Measurements from ENCODE around the gene NPM1. TPM values are rescaled to one million over a fixed set of nuclear protein-coding genes. Genes with fewer than 3 reads are reported as not detected.

NPM1 gene
- total RNA-seq, 1 experiment from 2014 or later = 2,265 TPM

- H3K27me3 ChIP-seq (ENCODE audit: low read length) = peaks cover 19% of the 10 kb centered on the region
- no peak overlapping the region for H3K27ac ChIP-seq (ENCODE audit: low read length)
- CTCF ChIA-PET = no interaction called here
- H3K36me3 ChIP-seq (ENCODE audit: low read depth, low read length) = no peaks in the 10 kb centered on the region
- ATAC-seq = no peak
- TF ChIP-seq, protein P1, sequence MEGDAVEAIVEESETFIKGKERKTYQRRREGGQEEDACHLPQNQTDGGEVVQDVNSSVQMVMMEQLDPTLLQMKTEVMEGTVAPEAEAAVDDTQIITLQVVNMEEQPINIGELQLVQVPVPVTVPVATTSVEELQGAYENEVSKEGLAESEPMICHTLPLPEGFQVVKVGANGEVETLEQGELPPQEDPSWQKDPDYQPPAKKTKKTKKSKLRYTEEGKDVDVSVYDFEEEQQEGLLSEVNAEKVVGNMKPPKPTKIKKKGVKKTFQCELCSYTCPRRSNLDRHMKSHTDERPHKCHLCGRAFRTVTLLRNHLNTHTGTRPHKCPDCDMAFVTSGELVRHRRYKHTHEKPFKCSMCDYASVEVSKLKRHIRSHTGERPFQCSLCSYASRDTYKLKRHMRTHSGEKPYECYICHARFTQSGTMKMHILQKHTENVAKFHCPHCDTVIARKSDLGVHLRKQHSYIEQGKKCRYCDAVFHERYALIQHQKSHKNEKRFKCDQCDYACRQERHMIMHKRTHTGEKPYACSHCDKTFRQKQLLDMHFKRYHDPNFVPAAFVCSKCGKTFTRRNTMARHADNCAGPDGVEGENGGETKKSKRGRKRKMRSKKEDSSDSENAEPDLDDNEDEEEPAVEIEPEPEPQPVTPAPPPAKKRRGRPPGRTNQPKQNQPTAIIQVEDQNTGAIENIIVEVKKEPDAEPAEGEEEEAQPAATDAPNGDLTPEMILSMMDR (conservative IDR thresholded peaks at IDR 0.05; ENCODE audit: low read depth, low read length) = no peak
- TF ChIP-seq EZH2 (IDR thresholded peaks at IDR 0.05; ENCODE audit: low read length, unreplicated experiment) = no peak
- no peak for TF ChIP-seq EZH2phosphoT487 (IDR thresholded peaks at IDR 0.05; ENCODE audit: borderline replicate concordance, low read length)
- H3K9me3 ChIP-seq (ENCODE audit: low read length) = no peaks in the 10 kb centered on the region
- H3K79me2 ChIP-seq (ENCODE audit: low read length) = no peaks in the 10 kb centered on the region
- DNase-seq = no peak
- POLR2A ChIA-PET (ENCODE audit: unreplicated experiment) = no interaction called here
- H3K4me2 ChIP-seq (ENCODE audit: low read length) = no peak overlapping the region
- no peak overlapping the region for H2AFZ ChIP-seq (ENCODE audit: low read length)
- H3K4me1 ChIP-seq (ENCODE audit: insufficient read depth, low read length) = peaks cover 9% of the 10 kb centered on the region; the same call in 1 of the 2 replicates
- H3K9ac ChIP-seq (ENCODE audit: low read length) = no peak overlapping the region
- no peaks in the 10 kb centered on the region for H3F3A ChIP-seq (ENCODE audit: low read length, unreplicated experiment)
- BruUV-seq (replicated peaks) = no TSS peak
- intact Hi-C loops (cut with micrococcal nuclease) = no loop called here
- H3K9me2 ChIP-seq (replicated peaks; ENCODE audit: low read length) = no peaks in the 10 kb centered on the region
- H4K20me1 ChIP-seq (ENCODE audit: low read length) = no peaks in the 10 kb centered on the region
- no peak overlapping the region for H3K4me3 ChIP-seq (ENCODE audit: low read length)
Measured at GRCh38 chr5:171424726-171425125, 37.1 kb downstream of the NPM1 start.

DNA sequence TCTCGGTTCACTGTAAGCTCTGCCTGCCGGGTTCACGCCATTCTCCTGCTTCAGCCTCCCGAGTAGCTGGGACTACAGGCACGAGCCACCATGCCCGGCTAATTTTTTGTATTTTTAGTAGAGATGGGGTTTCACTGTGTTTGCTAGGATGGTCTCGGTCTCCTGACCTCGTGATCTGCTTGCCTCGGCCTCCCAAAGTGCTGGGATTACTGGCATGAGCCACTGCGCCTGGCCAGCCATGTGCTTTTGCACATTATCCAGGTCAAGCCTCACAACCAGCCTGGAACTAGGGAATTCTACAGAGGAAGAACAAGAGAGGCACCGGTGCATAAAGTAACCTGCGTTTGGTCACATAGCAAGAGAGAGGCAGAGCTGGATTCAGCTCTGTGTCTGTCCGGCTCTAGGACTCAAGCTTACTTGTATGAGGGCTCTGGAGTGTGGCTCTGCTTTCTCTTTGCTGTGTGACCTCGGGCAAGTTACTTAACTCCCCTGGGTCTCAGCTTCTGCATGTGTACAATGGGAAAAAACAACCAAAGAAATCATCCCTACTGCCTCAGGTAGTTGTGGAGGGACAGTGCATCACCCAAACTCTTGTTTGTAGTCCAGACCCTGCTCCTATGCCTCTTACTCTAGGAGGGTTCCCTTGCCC, 38.1 kb downstream of the NPM1 start:
- Histone ChIP-seq H3K9me3 (ENCODE audit: low read length) (no peaks in the 10 kb centered on the region), H3K27me3 (ENCODE audit: low read length) (peaks cover 12% of the 10 kb centered on the region), H3K9me2 (replicated peaks; ENCODE audit: low read length) (no peaks in the 10 kb centered on the region), H3K36me3 (ENCODE audit: low read depth, low read length) (no peaks in the 10 kb centered on the region), H3K4me2 (ENCODE audit: low read length) (no peak overlapping the region), H4K20me1 (ENCODE audit: low read length) (no peaks in the 10 kb centered on the region), H3K4me1 (ENCODE audit: insufficient read depth, low read length) (peaks cover 5% of the 10 kb centered on the region; the same call in 1 of the 2 replicates), H3K9ac (ENCODE audit: low read length) (no peak overlapping the region), H3K79me2 (ENCODE audit: low read length) (no peaks in the 10 kb centered on the region), H3K27ac (ENCODE audit: low read length) (no peak overlapping the region), H2AFZ (ENCODE audit: low read length) (no peak overlapping the region), H3K4me3 (ENCODE audit: low read length) (no peak overlapping the region), H3F3A (ENCODE audit: low read length, unreplicated experiment) (no peaks in the 10 kb centered on the region)
- ATAC-seq (no peak), DNase-seq (no peak)
- ChIA-PET CTCF (no interaction called here), POLR2A (ENCODE audit: unreplicated experiment) (no interaction called here)
- no TSS peak for BruUV-seq (replicated peaks)
- TF ChIP-seq, protein P1 (conservative IDR thresholded peaks at IDR 0.05; ENCODE audit: low read depth, low read length) = no peak
- TF ChIP-seq EZH2phosphoT487 (IDR thresholded peaks at IDR 0.05; ENCODE audit: borderline replicate concordance, low read length) (no peak), EZH2 (IDR thresholded peaks at IDR 0.05; ENCODE audit: low read length, unreplicated experiment) (no peak)
- intact Hi-C loops (cut with micrococcal nuclease) = no loop called here

DNA sequence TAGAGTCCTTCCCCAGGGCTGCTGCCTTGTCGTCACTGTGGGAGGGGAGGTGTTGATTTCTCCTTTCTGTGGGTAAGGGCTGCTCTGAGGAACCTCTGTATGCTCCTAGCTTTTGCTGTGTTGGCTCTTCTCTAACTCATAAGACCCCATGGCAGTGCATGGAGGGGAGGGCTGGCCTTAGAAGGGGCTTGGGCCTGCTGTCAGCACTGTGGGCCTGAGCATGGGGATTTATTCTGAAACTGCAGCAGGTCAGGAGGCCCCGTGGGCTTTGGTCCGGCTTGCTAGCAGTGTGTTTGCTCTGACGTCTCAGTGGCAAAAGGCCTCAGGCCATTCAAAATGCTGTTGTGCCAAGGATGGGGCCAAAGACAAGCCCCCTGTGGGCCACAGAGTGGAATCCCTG, 38.6 kb downstream of the NPM1 start:
- TF ChIP-seq EZH2 (IDR thresholded peaks at IDR 0.05; ENCODE audit: low read length, unreplicated experiment) (no peak), EZH2phosphoT487 (IDR thresholded peaks at IDR 0.05; ENCODE audit: borderline replicate concordance, low read length) (no peak)
- TF ChIP-seq, protein P1 (conservative IDR thresholded peaks at IDR 0.05; ENCODE audit: low read depth, low read length) = no peak
- DNase-seq (no peak), ATAC-seq (no peak)
- Histone ChIP-seq H2AFZ (ENCODE audit: low read length) (no peak overlapping the region), H3F3A (ENCODE audit: low read length, unreplicated experiment) (no peaks in the 10 kb centered on the region), H3K9me2 (replicated peaks; ENCODE audit: low read length) (no peaks in the 10 kb centered on the region), H3K27me3 (ENCODE audit: low read length) (peaks cover 6% of the 10 kb centered on the region), H4K20me1 (ENCODE audit: low read length) (no peaks in the 10 kb centered on the region), H3K4me3 (ENCODE audit: low read length) (no peak overlapping the region), H3K9ac (ENCODE audit: low read length) (no peak overlapping the region), H3K4me2 (ENCODE audit: low read length) (no peak overlapping the region), H3K4me1 (ENCODE audit: insufficient read depth, low read length) (no peaks in the 10 kb centered on the region), H3K79me2 (ENCODE audit: low read length) (no peaks in the 10 kb centered on the region), H3K36me3 (ENCODE audit: low read depth, low read length) (no peaks in the 10 kb centered on the region), H3K9me3 (ENCODE audit: low read length) (no peaks in the 10 kb centered on the region), H3K27ac (ENCODE audit: low read length) (no peak overlapping the region)
- CTCF ChIA-PET = no interaction called here
- intact Hi-C loops (cut with micrococcal nuclease) = no loop called here
- POLR2A ChIA-PET (ENCODE audit: unreplicated experiment) = no interaction called here
- BruUV-seq (replicated peaks) = no TSS peak
